ENCODE results near the gene NFATC1. TPM values are rescaled to one million over a fixed set of nuclear protein-coding genes. Genes with fewer than 3 reads are reported as not detected.

The NFATC1 gene
- polyA plus RNA-seq, 1 donor from 2014 or later: 0.37 TPM

DNA sequence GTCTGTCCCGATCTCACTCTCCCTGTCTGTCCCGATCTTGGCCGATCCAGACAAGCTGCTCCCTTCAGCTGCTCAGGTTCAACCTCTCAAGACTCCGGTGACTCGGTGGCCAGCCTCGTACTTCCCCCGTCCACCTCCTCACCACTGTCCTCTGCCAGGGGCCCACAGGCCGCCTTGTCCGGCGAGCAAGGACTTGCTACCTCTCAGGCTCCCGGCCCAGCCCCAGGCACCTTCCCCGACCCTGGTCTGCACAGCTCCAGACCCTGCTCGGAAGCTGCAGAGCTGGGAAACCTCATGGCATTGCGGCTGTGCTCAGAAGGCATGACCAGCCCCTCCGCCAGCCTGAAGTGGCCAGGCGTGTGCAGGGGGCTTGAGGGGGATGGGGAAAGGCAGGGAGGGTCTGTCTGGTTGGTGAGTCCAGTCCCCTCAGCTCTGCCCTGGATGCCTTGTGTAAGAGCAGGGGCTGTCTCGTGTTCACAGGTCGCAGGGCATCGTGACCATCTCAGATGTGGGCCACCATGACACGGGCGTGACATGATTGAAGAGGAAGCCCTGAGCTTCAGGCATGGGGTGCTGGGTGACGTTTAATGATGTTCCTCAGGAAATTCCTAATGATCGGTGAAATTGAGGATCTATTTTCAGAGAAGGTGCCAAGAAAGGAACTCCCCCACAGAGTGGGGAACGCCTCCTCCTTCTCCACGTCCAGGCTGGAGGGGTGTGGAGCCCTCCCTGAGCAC lies 162.6 kb downstream of the NFATC1 start:
- Histone ChIP-seq H3K36me3 (ENCODE audit: insufficient read depth, low read length) (no peaks in the 10 kb centered on the region), H3K27me3 (ENCODE audit: insufficient read depth, low read depth, low read length) (no peaks in the 10 kb centered on the region), H3K79me2 (replicated peaks; ENCODE audit: insufficient read depth, low read length) (no peaks in the 10 kb centered on the region), H3K27ac (ENCODE audit: low read length) (no peak overlapping the region), H3K9me3 (ENCODE audit: low read length) (no peaks in the 10 kb centered on the region), H3F3A (ENCODE audit: insufficient read depth, low read length, poor library complexity, severe bottlenecking) (no peaks in the 10 kb centered on the region), H2AFZ (ENCODE audit: low read depth, low read length) (no peak overlapping the region), H3K4me3 (ENCODE audit: low read length) (no peak overlapping the region), H3K9me2 (ENCODE audit: insufficient read depth, low read length) (no peaks in the 10 kb centered on the region), H4K20me1 (ENCODE audit: insufficient read depth) (no peaks in the 10 kb centered on the region), H3K4me2 (ENCODE audit: low read length) (no peak overlapping the region), H3K9ac (ENCODE audit: low read length) (no peak overlapping the region)
- TF ChIP-seq, protein P1, sequence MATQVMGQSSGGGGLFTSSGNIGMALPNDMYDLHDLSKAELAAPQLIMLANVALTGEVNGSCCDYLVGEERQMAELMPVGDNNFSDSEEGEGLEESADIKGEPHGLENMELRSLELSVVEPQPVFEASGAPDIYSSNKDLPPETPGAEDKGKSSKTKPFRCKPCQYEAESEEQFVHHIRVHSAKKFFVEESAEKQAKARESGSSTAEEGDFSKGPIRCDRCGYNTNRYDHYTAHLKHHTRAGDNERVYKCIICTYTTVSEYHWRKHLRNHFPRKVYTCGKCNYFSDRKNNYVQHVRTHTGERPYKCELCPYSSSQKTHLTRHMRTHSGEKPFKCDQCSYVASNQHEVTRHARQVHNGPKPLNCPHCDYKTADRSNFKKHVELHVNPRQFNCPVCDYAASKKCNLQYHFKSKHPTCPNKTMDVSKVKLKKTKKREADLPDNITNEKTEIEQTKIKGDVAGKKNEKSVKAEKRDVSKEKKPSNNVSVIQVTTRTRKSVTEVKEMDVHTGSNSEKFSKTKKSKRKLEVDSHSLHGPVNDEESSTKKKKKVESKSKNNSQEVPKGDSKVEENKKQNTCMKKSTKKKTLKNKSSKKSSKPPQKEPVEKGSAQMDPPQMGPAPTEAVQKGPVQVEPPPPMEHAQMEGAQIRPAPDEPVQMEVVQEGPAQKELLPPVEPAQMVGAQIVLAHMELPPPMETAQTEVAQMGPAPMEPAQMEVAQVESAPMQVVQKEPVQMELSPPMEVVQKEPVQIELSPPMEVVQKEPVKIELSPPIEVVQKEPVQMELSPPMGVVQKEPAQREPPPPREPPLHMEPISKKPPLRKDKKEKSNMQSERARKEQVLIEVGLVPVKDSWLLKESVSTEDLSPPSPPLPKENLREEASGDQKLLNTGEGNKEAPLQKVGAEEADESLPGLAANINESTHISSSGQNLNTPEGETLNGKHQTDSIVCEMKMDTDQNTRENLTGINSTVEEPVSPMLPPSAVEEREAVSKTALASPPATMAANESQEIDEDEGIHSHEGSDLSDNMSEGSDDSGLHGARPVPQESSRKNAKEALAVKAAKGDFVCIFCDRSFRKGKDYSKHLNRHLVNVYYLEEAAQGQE (IDR thresholded peaks at IDR 0.05; ENCODE audit: borderline replicate concordance): no peak
- TF ChIP-seq MXI1 (conservative IDR thresholded peaks at IDR 0.05; ENCODE audit: poor library complexity, severe bottlenecking) (no peak), SMC3 (conservative IDR thresholded peaks at IDR 0.05; ENCODE audit: poor library complexity) (no peak), EP300 (conservative IDR thresholded peaks at IDR 0.05; ENCODE audit: poor library complexity, severe bottlenecking) (no peak), TAF1 (IDR thresholded peaks at IDR 0.05; ENCODE audit: low read depth) (no peak), EZH2 (IDR thresholded peaks at IDR 0.05; ENCODE audit: borderline replicate concordance, insufficient read depth, low read length, poor library complexity, severe bottlenecking) (no peak)

DNA sequence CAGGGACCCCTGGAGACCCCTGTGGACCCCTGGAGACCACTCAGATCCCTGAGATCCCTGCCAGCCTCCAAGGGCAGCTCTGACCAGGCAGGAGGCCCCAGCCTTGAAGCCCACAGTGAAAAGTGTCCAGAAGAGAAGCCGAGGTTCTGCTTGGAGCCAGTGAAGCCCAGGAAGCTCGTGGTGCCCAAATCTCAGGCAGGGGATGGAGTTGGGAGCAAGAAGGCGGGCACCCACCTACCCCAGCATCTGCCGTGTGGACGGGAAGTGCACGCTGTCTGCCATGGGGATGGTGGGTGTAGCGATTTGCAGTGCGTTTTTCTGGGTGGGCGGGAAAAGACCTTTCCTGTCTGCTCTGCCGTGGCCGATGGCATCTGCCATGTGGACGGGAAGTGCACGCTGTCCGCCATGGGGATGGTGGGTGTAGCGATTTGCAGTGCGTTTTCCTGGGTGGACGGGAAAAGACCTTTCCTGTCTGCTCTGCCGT lies 163.2 kb downstream of the NFATC1 start:
- Histone ChIP-seq H3K36me3 (ENCODE audit: insufficient read depth, low read length) (no peaks in the 10 kb centered on the region), H3K4me3 (ENCODE audit: low read length) (no peak overlapping the region), H4K20me1 (ENCODE audit: insufficient read depth) (no peaks in the 10 kb centered on the region), H3F3A (ENCODE audit: insufficient read depth, low read length, poor library complexity, severe bottlenecking) (no peaks in the 10 kb centered on the region), H3K79me2 (replicated peaks; ENCODE audit: insufficient read depth, low read length) (no peaks in the 10 kb centered on the region), H3K9me3 (ENCODE audit: low read length) (no peaks in the 10 kb centered on the region), H2AFZ (ENCODE audit: low read depth, low read length) (no peak overlapping the region), H3K4me2 (ENCODE audit: low read length) (no peak overlapping the region), H3K9ac (ENCODE audit: low read length) (no peak overlapping the region), H3K27me3 (ENCODE audit: insufficient read depth, low read depth, low read length) (no peaks in the 10 kb centered on the region), H3K9me2 (ENCODE audit: insufficient read depth, low read length) (no peaks in the 10 kb centered on the region), H3K27ac (ENCODE audit: low read length) (no peak overlapping the region)
- TF ChIP-seq MXI1 (conservative IDR thresholded peaks at IDR 0.05; ENCODE audit: poor library complexity, severe bottlenecking): no peak
- TF ChIP-seq TAF1 (IDR thresholded peaks at IDR 0.05; ENCODE audit: low read depth): no peak
- TF ChIP-seq EZH2 (IDR thresholded peaks at IDR 0.05; ENCODE audit: borderline replicate concordance, insufficient read depth, low read length, poor library complexity, severe bottlenecking): no peak
- TF ChIP-seq, protein P1 (IDR thresholded peaks at IDR 0.05; ENCODE audit: borderline replicate concordance): no peak
- no peak for TF ChIP-seq EP300 (conservative IDR thresholded peaks at IDR 0.05; ENCODE audit: poor library complexity, severe bottlenecking)
